K562 (cell line): Measurements from ENCODE around the gene CSKMT.

Source experiments
- MIER1 ChIP-seq: fragments of 450-650 bp; IDR thresholded peaks from 2 replicates; pipeline ENCODE4 v1.6.1; 2016; ENCODE audit warnings: antibody characterized with exemption, mild to moderate bottlenecking, low read depth
- TRIM24 ChIP-seq, 2 experiments: fragments of 450-650 bp; IDR thresholded peaks; 2 replicates each; pipeline ENCODE4 v1.6.1; 2016
- ZNF785 ChIP-seq: fragments of 250-450 bp; sonication (Bioruptor Pico); IDR thresholded peaks from 2 replicates; pipeline ENCODE4 v1.4.0; 2020; ENCODE audit warnings: mild to moderate bottlenecking
- TF ChIP-seq, protein P1 (sequence below): IDR thresholded peaks from 2 replicates; pipeline ENCODE4 v1.6.1; 2012; ENCODE audit warnings: low read depth, low read length, improper control_type of control experiment, borderline replicate concordance

- TF ChIP-seq ZNF785 (CRISPR knock-in tag) (no peak), TRIM24 (IDR thresholded peaks at IDR 0.05) (no peak), MIER1 (no peak)
- TF ChIP-seq, protein P1, sequence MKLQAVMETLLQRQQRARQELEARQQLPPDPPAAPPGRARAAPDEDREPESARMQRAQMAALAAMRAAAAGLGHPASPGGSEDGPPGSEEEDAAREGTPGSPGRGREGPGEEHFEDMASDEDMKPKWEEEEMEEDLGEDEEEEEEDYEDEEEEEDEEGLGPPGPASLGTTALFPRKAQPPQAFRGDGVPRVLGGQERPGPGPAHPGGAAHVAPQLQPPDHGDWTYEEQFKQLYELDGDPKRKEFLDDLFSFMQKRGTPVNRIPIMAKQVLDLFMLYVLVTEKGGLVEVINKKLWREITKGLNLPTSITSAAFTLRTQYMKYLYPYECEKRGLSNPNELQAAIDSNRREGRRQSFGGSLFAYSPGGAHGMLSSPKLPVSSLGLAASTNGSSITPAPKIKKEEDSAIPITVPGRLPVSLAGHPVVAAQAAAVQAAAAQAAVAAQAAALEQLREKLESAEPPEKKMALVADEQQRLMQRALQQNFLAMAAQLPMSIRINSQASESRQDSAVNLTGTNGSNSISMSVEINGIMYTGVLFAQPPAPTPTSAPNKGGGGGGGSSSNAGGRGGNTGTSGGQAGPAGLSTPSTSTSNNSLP = no peak
Measured at GRCh38 chr11:62716816-62717215, 51.7 kb downstream of the CSKMT start.
